ENCODE measurements around the gene ADRA1B.

ADRA1B gene

GRCh38 chr5:160021831-160022446 is 105.7 kb downstream of the ADRA1B start:
- peak; percentile 82 for DNase-seq

Measured in OCI-M1 (cell line).